Loucy (cell line): Measurements from ENCODE around the gene KIF3B.
"Not testable (repeated sequence)": the region's sequence is repeated elsewhere in the genome, so short reads cannot be mapped to it uniquely, and the experiment has no call there.

Experiments
- H2AFZ ChIP-seq: fragments of 200-600 bp; sonication (generic); 2 replicates; pipeline ENCODE4 v1.6.0; 2016; ENCODE audit warnings: antibody characterized with exemption, mild to moderate bottlenecking, low read length, moderate library complexity
- H3F3A ChIP-seq: fragments of 200-600 bp; 2 replicates; pipeline ENCODE4 v1.6.0; 2016; ENCODE audit warnings: antibody characterized with exemption, low read depth, mild to moderate bottlenecking
- H3K27me3 ChIP-seq: fragments of 200-600 bp; sonication (generic); 2 replicates; pipeline ENCODE4 v1.6.1; 2014; ENCODE audit warnings: low read length, mild to moderate bottlenecking; ENCODE audit not compliant: insufficient read depth, poor library complexity, severe bottlenecking
- H3K36me3 ChIP-seq: fragments of 200-600 bp; sonication (generic); 2 replicates; pipeline ENCODE4 v1.6.1; 2016; ENCODE audit warnings: low read length; ENCODE audit not compliant: insufficient read depth
- H3K4me1 ChIP-seq: fragments of 200-600 bp; sonication (generic); 2 replicates; pipeline ENCODE4 v1.5.1; 2014; ENCODE audit warnings: low read length, mild to moderate bottlenecking; ENCODE audit not compliant: insufficient read depth, poor library complexity, severe bottlenecking
- H3K4me2 ChIP-seq: fragments of 200-600 bp; sonication (generic); 2 replicates; pipeline ENCODE4 v1.6.0; 2014; ENCODE audit warnings: antibody characterized with exemption, low read length, low read depth, mild to moderate bottlenecking; ENCODE audit not compliant: poor library complexity, severe bottlenecking
- H3K4me3 ChIP-seq: fragments of 200-600 bp; sonication (generic); 2 replicates; pipeline ENCODE4 v1.5.1; 2014; ENCODE audit warnings: low read length, mild to moderate bottlenecking, mixed read lengths; ENCODE audit not compliant: poor library complexity, severe bottlenecking
- H3K79me2 ChIP-seq: fragments of 200-600 bp; sonication (generic); 2 replicates; pipeline ENCODE4 v1.6.1; 2014; ENCODE audit warnings: low read length; ENCODE audit not compliant: insufficient read depth
- H3K9ac ChIP-seq: fragments of 200-600 bp; sonication (generic); 2 replicates; pipeline ENCODE4 v1.6.0; 2014; ENCODE audit warnings: mild to moderate bottlenecking, low read depth, low read length, moderate library complexity; ENCODE audit not compliant: poor library complexity, severe bottlenecking
- H3K9me2 ChIP-seq: fragments of 200-600 bp; sonication (generic); replicated peaks from 2 replicates; pipeline ENCODE4 v1.6.1; 2016; ENCODE audit warnings: low read depth, low read length, mixed read lengths
- H3K9me3 ChIP-seq: fragments of 200-600 bp; sonication (generic); 2 replicates; pipeline ENCODE4 v1.6.1; 2014; ENCODE audit warnings: mild to moderate bottlenecking, antibody characterized with exemption, low read length, low read depth; ENCODE audit not compliant: insufficient read depth
- H4K20me1 ChIP-seq: fragments of 200-600 bp; sonication (generic); 2 replicates; pipeline ENCODE4 v1.6.0; 2014; ENCODE audit warnings: antibody characterized with exemption, low read length, mild to moderate bottlenecking; ENCODE audit not compliant: insufficient read depth, poor library complexity, severe bottlenecking
- CTCF ChIP-seq: fragments of 200-600 bp; sonication (generic); conservative IDR thresholded peaks from 2 replicates; pipeline ENCODE4 v1.5.1; 2014; ENCODE audit warnings: mild to moderate bottlenecking, antibody characterized with exemption, low read length
- EZH2phosphoT487 ChIP-seq: fragments of 200-600 bp; IDR thresholded peaks from 2 replicates; pipeline ENCODE4 v1.6.1; 2018; ENCODE audit warnings: antibody characterized with exemption, mild to moderate bottlenecking, moderate library complexity, borderline replicate concordance

Gene KIF3B

GRCh38 chr20:32252189-32252588 lies 25.3 kb upstream of the KIF3B start:
- Histone ChIP-seq H3K36me3 (no peaks in the 10 kb centered on the region), H3K27me3 (no peaks in the 10 kb centered on the region), H3K9me2 (no peaks in the 10 kb centered on the region), H3K4me2 (no peak overlapping the region), H2AFZ (no peak overlapping the region), H3K79me2 (no peaks in the 10 kb centered on the region), H3K9me3 (no peaks in the 10 kb centered on the region), H3K4me1 (no peaks in the 10 kb centered on the region), H3K4me3 (no peak overlapping the region), H4K20me1 (no peaks in the 10 kb centered on the region), H3K9ac (no peak overlapping the region), H3F3A (no peaks in the 10 kb centered on the region)
- TF ChIP-seq CTCF: no peak

GRCh38 chr20:32260973-32261372 lies 16.5 kb upstream of the KIF3B start:
- H3K27me3 ChIP-seq, H2AFZ ChIP-seq, H3K36me3 ChIP-seq, H3K79me2 ChIP-seq, H4K20me1 ChIP-seq, H3K4me1 ChIP-seq, H3K9ac ChIP-seq, H3K4me3 ChIP-seq, H3K9me2 ChIP-seq, H3K9me3 ChIP-seq, H3K4me2 ChIP-seq, H3F3A ChIP-seq: not testable (repeated sequence)

GRCh38 chr20:32261644-32262043 lies 15.8 kb upstream of the KIF3B start:
- TF ChIP-seq CTCF: no peak
- no peak for TF ChIP-seq EZH2phosphoT487
- 0 out of 2 replicates have a peak, but pooled peaks cover 3% of the 10 kb centered on the region for H3F3A ChIP-seq
- H3K27me3 ChIP-seq: no peaks in the 10 kb centered on the region
- no peaks in the 10 kb centered on the region for H4K20me1 ChIP-seq
- no peaks in the 10 kb centered on the region for H3K4me1 ChIP-seq
- no peaks in the 10 kb centered on the region for H3K9me3 ChIP-seq
- H2AFZ ChIP-seq: no peak overlapping the region
- H3K36me3 ChIP-seq: no peaks in the 10 kb centered on the region
- no peaks in the 10 kb centered on the region for H3K79me2 ChIP-seq
- no peak overlapping the region for H3K9ac ChIP-seq
- H3K4me3 ChIP-seq: no peak overlapping the region
- H3K9me2 ChIP-seq: no peaks in the 10 kb centered on the region
- no peak overlapping the region for H3K4me2 ChIP-seq

GRCh38 chr20:32263398-32263954 lies 14.0 kb upstream of the KIF3B start:
- Histone ChIP-seq H2AFZ (no peak overlapping the region), H3F3A (0 out of 2 replicates have a peak, but pooled peaks cover 3% of the 10 kb centered on the region), H3K9me2 (no peaks in the 10 kb centered on the region), H3K79me2 (no peaks in the 10 kb centered on the region), H3K9ac (no peak overlapping the region), H3K9me3 (no peaks in the 10 kb centered on the region), H4K20me1 (no peaks in the 10 kb centered on the region), H3K27me3 (no peaks in the 10 kb centered on the region), H3K4me2 (no peak overlapping the region), H3K4me3 (no peak overlapping the region), H3K36me3 (no peaks in the 10 kb centered on the region), H3K4me1 (no peaks in the 10 kb centered on the region)
- TF ChIP-seq CTCF (no peak), EZH2phosphoT487 (no peak)
